ENCODE results near the gene FDXACB1. TPM values are rescaled to one million over a fixed set of nuclear protein-coding genes. Genes with fewer than 3 reads are reported as not detected.

The FDXACB1 gene
- total RNA-seq, 1 experiment from 2014 or later = 5.4 TPM

DNA sequence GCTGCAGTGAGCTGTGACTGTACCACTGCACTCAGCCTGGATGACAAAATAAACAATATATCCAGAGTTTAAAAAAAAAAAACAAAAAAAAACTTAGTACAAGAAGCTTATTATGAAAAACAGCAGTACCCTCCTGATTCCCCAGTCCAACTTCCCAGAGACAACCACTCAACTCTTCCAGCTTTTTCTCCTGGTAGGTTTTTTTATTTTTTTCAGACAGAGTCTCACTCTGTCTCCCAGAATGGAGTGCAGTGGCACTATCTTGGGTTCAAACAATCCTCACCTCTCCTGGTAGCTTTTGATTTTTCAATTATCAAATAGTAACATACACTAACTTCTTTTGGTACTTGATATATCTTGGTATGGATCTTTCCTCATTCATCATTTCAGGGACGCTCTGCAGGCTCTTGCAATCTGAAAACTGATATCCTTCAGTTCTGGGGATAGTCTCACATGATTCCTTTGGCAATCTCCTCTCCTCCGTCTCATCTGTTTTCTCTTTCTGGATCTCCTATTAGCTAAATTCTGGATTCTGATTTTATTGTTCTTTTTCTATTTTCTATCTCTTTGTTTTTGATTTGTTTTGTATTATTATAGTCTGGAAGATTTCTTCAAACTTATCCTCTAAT lies 52.5 kb downstream of the FDXACB1 start:
- H3K36me3 ChIP-seq (ENCODE audit: insufficient read depth, low read length, poor library complexity, severe bottlenecking) = no peaks in the 10 kb centered on the region
- H3K4me3 ChIP-seq (ENCODE audit: low read depth, low read length, poor library complexity, severe bottlenecking) = no peak overlapping the region
- ChIA-PET POLR2A (ENCODE audit: low non-redundant PET) (no interaction called here), CTCF (no interaction called here)
- no peaks in the 10 kb centered on the region for H3K9me3 ChIP-seq (ENCODE audit: low read depth, low read length, poor library complexity, severe bottlenecking)
- H3K4me1 ChIP-seq (ENCODE audit: insufficient read depth, low read length, poor library complexity, severe bottlenecking) = no peaks in the 10 kb centered on the region
- no peak for DNase-seq (ENCODE audit: low spot score)
- H3K27me3 ChIP-seq (replicated peaks; ENCODE audit: insufficient read depth, low read depth, low read length, poor library complexity) = no peaks in the 10 kb centered on the region
- BruUV-seq (replicated peaks) = no TSS peak
- no peak for TF ChIP-seq EZH2 (IDR thresholded peaks at IDR 0.05; ENCODE audit: borderline replicate concordance, low read depth, low read length, poor library complexity, severe bottlenecking)
- TF ChIP-seq, protein P1, sequence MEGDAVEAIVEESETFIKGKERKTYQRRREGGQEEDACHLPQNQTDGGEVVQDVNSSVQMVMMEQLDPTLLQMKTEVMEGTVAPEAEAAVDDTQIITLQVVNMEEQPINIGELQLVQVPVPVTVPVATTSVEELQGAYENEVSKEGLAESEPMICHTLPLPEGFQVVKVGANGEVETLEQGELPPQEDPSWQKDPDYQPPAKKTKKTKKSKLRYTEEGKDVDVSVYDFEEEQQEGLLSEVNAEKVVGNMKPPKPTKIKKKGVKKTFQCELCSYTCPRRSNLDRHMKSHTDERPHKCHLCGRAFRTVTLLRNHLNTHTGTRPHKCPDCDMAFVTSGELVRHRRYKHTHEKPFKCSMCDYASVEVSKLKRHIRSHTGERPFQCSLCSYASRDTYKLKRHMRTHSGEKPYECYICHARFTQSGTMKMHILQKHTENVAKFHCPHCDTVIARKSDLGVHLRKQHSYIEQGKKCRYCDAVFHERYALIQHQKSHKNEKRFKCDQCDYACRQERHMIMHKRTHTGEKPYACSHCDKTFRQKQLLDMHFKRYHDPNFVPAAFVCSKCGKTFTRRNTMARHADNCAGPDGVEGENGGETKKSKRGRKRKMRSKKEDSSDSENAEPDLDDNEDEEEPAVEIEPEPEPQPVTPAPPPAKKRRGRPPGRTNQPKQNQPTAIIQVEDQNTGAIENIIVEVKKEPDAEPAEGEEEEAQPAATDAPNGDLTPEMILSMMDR (conservative IDR thresholded peaks at IDR 0.05; ENCODE audit: low read depth, low read length) = no peak
- intact Hi-C loops (cut with micrococcal nuclease; ENCODE audit: unreplicated experiment) = no loop called here
- H3K27ac ChIP-seq (ENCODE audit: low read depth, low read length, poor library complexity, severe bottlenecking) = no peak overlapping the region

Other genes starting within 250 kb of the FDXACB1 start
- gene PPP2R1B, start 112.8 kb downstream of the FDXACB1 start, total RNA-seq (2021) = 72.2 and 80.0 TPM in 2 replicates
- 56.8 and 61.0 TPM in 2 replicates for gene ALG9, start 7.6 kb downstream of the FDXACB1 start, total RNA-seq (2021)
- 16.5 and 16.9 TPM in 2 replicates for gene CFAP68, start 376 bp upstream of the FDXACB1 start, total RNA-seq (2021)
- gene CRYAB, start 32.6 kb upstream of the FDXACB1 start, total RNA-seq (2021) = 0.87 and 1.6 TPM in 2 replicates
- gene HSPB2, start 33.6 kb upstream of the FDXACB1 start, total RNA-seq (2021) = not detected in 2 replicates
- 1.4 and 1.5 TPM in 2 replicates for gene C11orf52, start 39.7 kb upstream of the FDXACB1 start, total RNA-seq (2021)
- 22.4 and 24.6 TPM in 2 replicates for gene DIXDC1, start 58.2 kb upstream of the FDXACB1 start, total RNA-seq (2021)
- gene DLAT, start 146.2 kb upstream of the FDXACB1 start, total RNA-seq (2021) = 90.8 and 94.1 TPM in 2 replicates
- gene PIH1D2, start 194.9 kb upstream of the FDXACB1 start, total RNA-seq (2021) = 2.8 and 4.3 TPM in 2 replicates
- 30.4 and 32.8 TPM in 2 replicates for gene NKAPD1, start 195.1 kb upstream of the FDXACB1 start, total RNA-seq (2021)
- gene TIMM8B, start 207.6 kb upstream of the FDXACB1 start, total RNA-seq (2021) = 97.7 and 99.6 TPM in 2 replicates
- 119 and 135 TPM in 2 replicates for gene SDHD, start 207.7 kb upstream of the FDXACB1 start, total RNA-seq (2021)

All from A673 (cell line).